Type B pancreatic cell (in vitro differentiated cells): Measurements from ENCODE around the gene PTPRCAP. TPM values are rescaled to one million over a fixed set of nuclear protein-coding genes. Genes with fewer than 3 reads are reported as not detected.

Source experiments
- DNase-seq: peaks from one replicate; pipeline ENCODE4 v3.0.0; 2021; ENCODE audit warnings: mixed read lengths; ENCODE audit not compliant: unreplicated experiment; ENCODE audit errors: extremely low spot score
- H3K27ac Mint-ChIP-seq: 2 replicates; pipeline ENCODE4 v1.8.0; 2021; ENCODE audit warnings: mild to moderate bottlenecking, mixed read lengths
- H3K27me3 Mint-ChIP-seq: 2 replicates; pipeline ENCODE4 v1.8.0; 2021; ENCODE audit warnings: mixed read lengths
- H3K36me3 Mint-ChIP-seq: 2 replicates; pipeline ENCODE4 v1.8.0; 2021; ENCODE audit warnings: mixed read lengths
- H3K4me1 Mint-ChIP-seq: one replicate; pipeline ENCODE4 v1.8.0; 2021; ENCODE audit warnings: mixed read lengths; ENCODE audit not compliant: unreplicated experiment
- H3K4me3 Mint-ChIP-seq: 2 replicates; pipeline ENCODE4 v1.8.0; 2021; ENCODE audit warnings: mild to moderate bottlenecking, mixed read lengths
- H3K9me3 Mint-ChIP-seq: 2 replicates; pipeline ENCODE4 v1.8.0; 2021; ENCODE audit warnings: mixed read lengths
- total RNA-seq: library from RNA; stranded (reverse); gene quantifications from 2 replicates; pipeline ENCODE4 v1.2.1, GENCODE V29; 2021; ENCODE audit warnings: low replicate concordance
- TF ChIP-seq, protein P1 (sequence below): fragments of 200-600 bp; sonication (generic); conservative IDR thresholded peaks from 2 replicates; pipeline ENCODE4 v1.5.0; 2021; ENCODE audit warnings: antibody characterized with exemption, mild to moderate bottlenecking

Gene PTPRCAP
- total RNA-seq, 1 donor from 2014 or later, result 2.0 TPM

DNA sequence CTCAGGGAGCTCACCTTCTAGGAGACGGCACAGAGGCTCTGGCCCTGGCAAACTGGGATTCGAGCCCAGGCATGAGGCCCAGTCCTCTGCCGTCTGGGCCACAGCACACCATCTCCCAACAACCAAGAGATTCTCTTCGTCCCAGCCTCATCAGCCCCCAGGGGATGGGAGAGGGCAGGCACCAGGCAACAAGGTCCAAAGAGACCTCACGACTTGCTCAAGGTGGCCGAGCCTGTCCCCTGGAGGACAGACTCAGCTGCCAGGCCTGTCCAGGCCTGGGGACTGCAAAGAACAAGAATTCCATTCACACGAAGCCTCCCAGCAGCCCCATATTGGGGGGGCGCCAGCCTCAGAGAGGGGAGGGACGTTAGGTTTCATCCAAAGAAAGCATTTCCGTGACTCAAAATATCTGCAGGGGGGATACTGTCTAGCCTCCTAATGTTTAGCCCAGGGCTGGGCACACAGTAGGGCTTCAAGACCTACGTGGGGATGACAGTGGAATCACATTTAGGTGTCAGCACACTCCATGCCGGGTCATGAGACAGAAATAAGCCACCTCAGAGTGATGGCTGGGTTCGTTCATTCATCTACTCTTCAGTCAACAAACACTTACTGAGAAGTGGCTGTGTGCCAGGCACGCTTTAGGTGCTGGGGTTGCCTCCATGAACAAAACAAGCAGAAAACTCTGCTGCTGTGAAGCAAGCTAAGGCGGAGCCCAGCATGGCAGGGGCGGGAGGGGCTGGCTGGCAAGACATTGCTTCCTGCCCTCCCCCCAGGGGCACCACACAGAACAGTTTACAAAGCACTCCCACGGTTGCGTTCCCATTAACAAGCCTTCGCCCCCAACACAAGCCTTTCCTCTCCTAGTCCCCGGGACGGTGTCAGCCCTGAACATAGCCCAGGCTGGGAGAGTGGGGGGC, 20.8 kb downstream of the PTPRCAP start:
- DNase-seq, result no peak
- H3K27ac Mint-ChIP-seq, result no peak overlapping the region
- H3K27me3 Mint-ChIP-seq, result peaks cover 48% of the 10 kb centered on the region
- H3K9me3 Mint-ChIP-seq, result no peaks in the 10 kb centered on the region
- H3K36me3 Mint-ChIP-seq, result no peaks in the 10 kb centered on the region
- peaks cover 17% of the 10 kb centered on the region for H3K4me1 Mint-ChIP-seq
- TF ChIP-seq, protein P1, sequence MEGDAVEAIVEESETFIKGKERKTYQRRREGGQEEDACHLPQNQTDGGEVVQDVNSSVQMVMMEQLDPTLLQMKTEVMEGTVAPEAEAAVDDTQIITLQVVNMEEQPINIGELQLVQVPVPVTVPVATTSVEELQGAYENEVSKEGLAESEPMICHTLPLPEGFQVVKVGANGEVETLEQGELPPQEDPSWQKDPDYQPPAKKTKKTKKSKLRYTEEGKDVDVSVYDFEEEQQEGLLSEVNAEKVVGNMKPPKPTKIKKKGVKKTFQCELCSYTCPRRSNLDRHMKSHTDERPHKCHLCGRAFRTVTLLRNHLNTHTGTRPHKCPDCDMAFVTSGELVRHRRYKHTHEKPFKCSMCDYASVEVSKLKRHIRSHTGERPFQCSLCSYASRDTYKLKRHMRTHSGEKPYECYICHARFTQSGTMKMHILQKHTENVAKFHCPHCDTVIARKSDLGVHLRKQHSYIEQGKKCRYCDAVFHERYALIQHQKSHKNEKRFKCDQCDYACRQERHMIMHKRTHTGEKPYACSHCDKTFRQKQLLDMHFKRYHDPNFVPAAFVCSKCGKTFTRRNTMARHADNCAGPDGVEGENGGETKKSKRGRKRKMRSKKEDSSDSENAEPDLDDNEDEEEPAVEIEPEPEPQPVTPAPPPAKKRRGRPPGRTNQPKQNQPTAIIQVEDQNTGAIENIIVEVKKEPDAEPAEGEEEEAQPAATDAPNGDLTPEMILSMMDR, result no peak
- H3K4me3 Mint-ChIP-seq, result peak overlapping the region; percentile 77

DNA sequence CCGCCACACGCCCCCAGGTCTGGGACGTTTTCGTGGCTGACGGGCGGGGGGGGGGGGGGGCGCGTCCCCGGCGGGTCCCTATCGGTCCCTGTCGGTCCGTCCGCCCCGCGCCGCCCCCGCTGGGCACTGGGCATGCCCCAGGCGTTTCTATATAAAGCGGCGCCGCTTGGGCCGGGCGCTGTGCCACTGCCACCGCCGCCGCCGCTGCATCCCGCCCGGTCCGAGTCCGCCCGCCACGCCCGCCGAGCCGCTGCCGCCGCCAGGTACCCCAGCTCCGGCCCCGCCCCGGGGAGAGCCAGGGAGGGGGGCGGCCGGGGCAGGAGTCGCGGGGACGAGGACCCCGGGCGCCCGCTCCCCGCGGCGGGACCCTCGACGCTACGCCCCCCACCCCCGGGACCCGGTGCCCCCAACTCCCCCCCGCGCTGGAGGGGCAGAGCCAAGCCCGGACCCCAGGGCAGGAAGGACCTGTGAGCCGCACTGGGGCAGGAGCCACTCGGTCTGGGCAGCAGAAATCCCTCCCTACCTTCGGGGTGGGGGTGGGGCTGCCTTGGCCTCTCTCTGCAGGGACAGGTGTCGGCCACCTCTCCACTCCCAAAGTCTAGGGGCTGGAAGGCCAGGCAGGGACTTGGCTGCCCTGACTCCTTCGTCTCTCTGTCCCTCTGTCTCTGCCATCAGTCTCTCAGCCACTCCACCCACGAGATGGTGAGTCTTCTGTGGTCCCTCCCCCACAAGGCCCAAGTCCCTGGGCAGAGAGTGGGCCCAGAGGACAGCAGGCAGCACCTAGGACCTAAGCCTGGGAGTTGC, 21.8 kb downstream of the PTPRCAP start, which contains the start of gene CARNS1:
CARNS1 (plus strand) TSS at position 178 of the 804 bp plus-strand sequence; CDS start at position 700, 522 bp downstream.
- H3K36me3 Mint-ChIP-seq, result no peaks in the 10 kb centered on the region
- peaks cover 54% of the 10 kb centered on the region for H3K27me3 Mint-ChIP-seq
- H3K27ac Mint-ChIP-seq, result no peak within 1 kb of the TSS

DNA sequence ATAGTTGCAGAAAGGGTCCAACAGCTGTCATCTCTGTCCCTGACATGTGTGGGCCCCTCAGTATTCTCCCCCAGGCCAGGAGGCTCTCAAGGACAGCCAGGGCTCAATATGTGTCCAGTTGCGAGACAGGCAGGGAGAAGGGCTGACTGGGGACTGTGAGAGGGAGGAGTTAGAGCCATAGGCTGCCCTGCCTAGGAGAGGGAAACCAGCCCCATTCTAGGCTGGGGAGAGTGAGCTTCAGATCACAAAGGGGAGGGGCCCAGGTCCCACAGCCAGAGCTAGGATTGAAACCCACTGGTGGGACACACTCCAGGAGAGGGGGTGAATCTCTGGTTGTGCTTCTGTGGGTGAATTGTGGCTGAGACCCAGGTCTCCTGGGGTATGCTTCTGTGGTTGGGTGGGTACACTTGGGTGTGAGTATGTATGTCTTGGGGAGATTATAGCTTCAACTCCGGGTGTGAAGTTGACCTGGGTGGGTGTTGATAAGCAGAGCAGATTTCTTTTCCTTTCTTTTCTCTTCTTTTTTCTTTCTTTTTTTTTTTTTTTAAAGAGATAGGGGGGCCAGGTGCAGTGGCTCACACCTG, 24.1 kb downstream of the PTPRCAP start:
- H3K27ac Mint-ChIP-seq, result no peak overlapping the region
- no peaks in the 10 kb centered on the region for H3K36me3 Mint-ChIP-seq
- no peaks in the 10 kb centered on the region for H3K9me3 Mint-ChIP-seq
- DNase-seq, result no peak
- TF ChIP-seq, protein P1, result no peak
- H3K27me3 Mint-ChIP-seq, result peaks cover 54% of the 10 kb centered on the region
- peaks cover 13% of the 10 kb centered on the region for H3K4me1 Mint-ChIP-seq
- peak overlapping the region; percentile 50 for H3K4me3 Mint-ChIP-seq

More for the DNA sequence above, 21.8 kb downstream of the PTPRCAP start, which contains the start of gene CARNS1:
- H3K9me3 Mint-ChIP-seq, result no peaks in the 10 kb centered on the region
- DNase-seq, result no peak
- TF ChIP-seq, protein P1, result no peak
- H3K4me1 Mint-ChIP-seq, result peaks cover 13% of the 10 kb centered on the region
- peak within 1 kb of the TSS; percentile 77 for H3K4me3 Mint-ChIP-seq

DNA sequence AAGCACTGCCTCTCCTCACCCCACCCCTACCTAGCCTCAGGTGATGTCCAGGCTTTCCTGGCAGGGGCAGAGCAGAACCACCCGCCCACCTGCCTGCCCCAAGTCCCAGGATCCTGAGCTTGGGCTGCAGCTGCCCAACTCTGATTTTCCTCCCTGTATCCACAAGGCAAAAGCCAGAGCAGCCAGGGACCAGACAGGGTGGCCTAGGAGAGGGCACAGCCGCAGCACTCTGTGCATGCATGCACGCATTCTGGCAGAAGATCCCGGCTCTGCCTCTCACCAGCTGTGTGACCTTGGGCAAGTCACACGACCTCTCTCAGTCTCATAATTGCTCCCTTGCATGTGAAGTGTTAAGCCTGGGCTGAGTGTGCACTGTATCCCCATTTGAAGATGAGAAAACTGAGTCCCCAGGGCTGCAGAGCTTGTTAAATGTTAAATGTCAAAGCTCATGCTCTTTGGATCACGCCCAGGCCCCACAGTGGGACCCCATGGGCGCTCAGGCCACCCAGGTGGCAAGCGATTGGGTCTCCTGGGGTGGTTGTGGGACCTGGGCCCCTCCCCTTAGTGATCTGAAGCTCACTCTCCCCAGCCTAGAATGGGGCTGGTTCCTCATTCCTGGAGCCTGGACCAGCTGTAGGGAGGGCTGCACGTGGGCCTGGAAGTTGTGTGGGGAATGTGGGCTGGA, 24.8 kb downstream of the PTPRCAP start:
- peaks cover 13% of the 10 kb centered on the region for H3K4me1 Mint-ChIP-seq
- no peak overlapping the region for H3K27ac Mint-ChIP-seq
- H3K27me3 Mint-ChIP-seq, result peaks cover 58% of the 10 kb centered on the region
- no peak for DNase-seq
- no peak overlapping the region for H3K4me3 Mint-ChIP-seq
- no peaks in the 10 kb centered on the region for H3K9me3 Mint-ChIP-seq
- H3K36me3 Mint-ChIP-seq, result no peaks in the 10 kb centered on the region
- TF ChIP-seq, protein P1, result no peak

DNA sequence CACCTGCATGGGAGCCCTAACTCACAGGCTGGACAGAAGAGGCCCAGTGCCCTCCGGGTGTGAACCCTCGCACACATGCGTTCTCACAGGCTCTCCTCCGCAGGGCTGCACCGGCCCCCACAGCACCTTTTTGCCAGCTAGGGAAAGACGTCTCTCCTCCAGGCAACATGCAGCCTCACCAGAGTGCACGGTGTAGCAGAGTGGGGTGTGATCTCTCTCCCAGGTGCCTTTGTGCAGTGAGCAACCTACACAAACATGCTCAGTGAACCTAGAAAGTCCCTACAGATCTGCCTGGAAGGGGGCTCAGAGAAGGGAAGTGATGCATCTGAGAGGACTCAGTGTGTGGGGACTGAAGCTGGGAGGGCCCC, 25.7 kb downstream of the PTPRCAP start:
- DNase-seq, result no peak
- H3K27ac Mint-ChIP-seq, result no peak overlapping the region
- TF ChIP-seq, protein P1, result no peak
- H3K4me3 Mint-ChIP-seq, result no peak overlapping the region
- H3K36me3 Mint-ChIP-seq, result no peaks in the 10 kb centered on the region
- H3K4me1 Mint-ChIP-seq, result peaks cover 18% of the 10 kb centered on the region
- H3K9me3 Mint-ChIP-seq, result no peaks in the 10 kb centered on the region
- peaks cover 57% of the 10 kb centered on the region for H3K27me3 Mint-ChIP-seq
